Epithelial cell of proximal tubule (primary cell): ENCODE measurements around the gene RGS9. TPM values are rescaled to one million over a fixed set of nuclear protein-coding genes. Genes with fewer than 3 reads are reported as not detected.

ENCODE experiments used
- DNase-seq: peaks from one replicate; pipeline ENCODE4 v3.0.0-alpha.2; 2011; ENCODE audit warnings: low read depth
- H3K4me3 ChIP-seq: 2 replicates; pipeline ENCODE4 v1.5.1; 2011; ENCODE audit warnings: low read depth, mild to moderate bottlenecking, low read length
- CTCF ChIP-seq: conservative IDR thresholded peaks from 2 replicates; pipeline ENCODE4 v1.5.1; 2012; ENCODE audit warnings: low read depth, mild to moderate bottlenecking, low read length
- total RNA-seq: library from RNA; depleted of rRNA; stranded (reverse); fragments of >200 nt; gene quantifications from 2 replicates; pipeline ENCODE4 v1.2.3, GENCODE V29; 2015

Gene RGS9
- total RNA-seq, 1 donor from 2014 or later: 5.2 TPM

GRCh38 chr17:65181237-65182061 lies 44.3 kb downstream of the RGS9 start:
- no peak for DNase-seq
- no peak for TF ChIP-seq CTCF

DNA sequence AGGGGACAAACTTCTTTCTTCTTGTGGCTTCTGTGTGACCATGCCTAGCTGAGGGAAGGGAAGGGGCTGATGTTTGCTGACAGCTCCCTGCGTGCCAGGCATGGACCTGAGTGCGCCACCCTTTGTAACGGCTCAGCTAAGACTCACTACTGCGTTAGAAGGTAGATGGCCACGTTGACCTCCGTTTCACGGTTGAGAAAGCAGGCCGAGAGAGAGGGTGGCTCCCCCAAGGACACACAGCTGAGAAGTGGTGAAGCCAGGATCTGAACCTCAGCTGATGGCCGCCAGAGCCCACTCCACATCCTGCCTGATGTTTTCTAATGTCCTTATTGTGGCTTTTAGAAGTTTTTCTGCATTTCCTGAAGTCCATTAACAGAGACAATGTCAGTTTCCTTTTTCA lies 45.1 kb downstream of the RGS9 start:
- DNase-seq: no peak
- TF ChIP-seq CTCF: no peak
- H3K4me3 ChIP-seq: no peak overlapping the region

More at GRCh38 chr17:65181237-65182061, 44.3 kb downstream of the RGS9 start:
- H3K4me3 ChIP-seq: no peak overlapping the region

- TF ChIP-seq CTCF: no peak
- DNase-seq: no peak
Observed at GRCh38 chr17:65183736-65184135, 46.6 kb downstream of the RGS9 start.

DNA sequence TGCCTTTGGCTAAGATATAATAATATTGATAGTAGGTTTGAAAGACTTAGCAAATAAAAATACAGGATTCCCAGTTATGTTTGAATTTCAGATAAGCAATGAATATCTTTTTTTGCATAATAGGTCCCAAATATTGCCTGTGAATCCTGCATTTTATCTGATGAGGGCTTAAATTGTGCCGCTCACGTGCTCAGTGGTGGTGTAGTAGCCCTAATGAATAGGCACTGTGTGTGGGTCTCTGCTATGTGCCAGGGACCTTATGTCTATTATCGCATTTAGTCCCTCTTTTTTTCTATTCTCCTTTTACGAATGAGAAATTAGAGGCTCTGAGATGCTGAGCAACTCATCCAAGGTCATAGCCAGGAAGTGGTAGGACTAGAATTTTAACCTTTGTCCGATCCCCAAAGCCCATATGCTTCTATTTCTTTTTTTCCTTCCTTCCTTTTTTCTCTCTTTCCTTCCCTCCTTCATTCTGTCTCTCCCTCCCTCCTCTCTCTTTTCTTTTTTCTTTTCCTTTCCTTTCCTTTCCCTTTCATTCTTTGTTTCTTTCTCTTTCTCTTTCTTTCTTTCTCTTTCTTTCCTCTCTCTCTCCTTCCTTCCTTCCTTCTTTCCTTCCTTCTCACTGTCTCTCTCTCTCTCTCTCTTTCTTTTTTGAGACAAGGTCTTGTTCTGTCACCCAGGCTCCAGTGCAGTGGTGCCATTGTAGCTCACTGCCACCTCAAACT lies 47.2 kb downstream of the RGS9 start:
- TF ChIP-seq CTCF: no peak
- H3K4me3 ChIP-seq: no peak overlapping the region
- no peak for DNase-seq

More at GRCh38 chr17:65183736-65184135, 46.6 kb downstream of the RGS9 start:
- no peak overlapping the region for H3K4me3 ChIP-seq

- TF ChIP-seq CTCF: no peak
- no peak for DNase-seq
- H3K4me3 ChIP-seq: no peak overlapping the region
Observed at GRCh38 chr17:65185062-65185461, 47.9 kb downstream of the RGS9 start.

DNA sequence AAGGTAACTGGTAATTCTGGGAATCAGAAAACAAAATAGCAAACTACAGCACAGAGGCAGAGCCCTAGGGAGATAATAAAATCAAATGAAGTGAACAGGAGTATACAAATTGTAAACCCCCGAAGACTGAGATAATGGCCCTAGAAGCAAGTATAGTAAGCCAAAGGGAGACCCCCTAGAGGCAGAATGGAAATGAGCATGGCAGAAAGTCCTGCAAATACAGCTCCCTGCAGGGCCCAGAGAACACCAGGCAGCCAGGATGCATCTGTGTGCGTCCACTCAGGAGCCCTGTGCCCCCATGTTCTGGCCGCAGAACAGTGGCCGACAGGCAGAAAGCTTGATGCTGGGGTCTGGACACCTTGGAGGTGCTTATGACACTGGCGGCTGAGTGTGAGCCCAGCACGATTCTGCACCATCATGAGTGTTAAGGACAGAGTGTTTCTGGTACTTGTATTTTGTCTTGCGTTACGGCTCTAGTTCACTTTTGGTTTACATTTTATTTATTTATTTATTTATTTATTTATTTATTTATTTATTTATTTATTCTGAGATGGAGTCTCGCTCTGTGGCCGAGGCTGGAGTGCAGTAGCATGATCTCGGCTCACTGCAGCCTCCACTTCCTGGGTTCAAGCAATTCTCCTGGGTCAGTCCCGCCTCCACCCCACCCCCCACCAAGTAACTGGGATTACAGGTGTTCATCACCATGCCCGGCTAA lies 48.7 kb downstream of the RGS9 start:
- H3K4me3 ChIP-seq: no peak overlapping the region
- no peak for TF ChIP-seq CTCF
- no peak for DNase-seq
